ENCODE data around the gene IL22RA2.
"Not testable (repeated sequence)": the region's sequence is repeated elsewhere in the genome, so short reads cannot be mapped to it uniquely, and the experiment has no call there.

IL22RA2 gene

GRCh38 chr6:137117581-137117980 is 55.9 kb downstream of the IL22RA2 start:
- TF ChIP-seq CTCF (IDR thresholded peaks at IDR 0.05; ENCODE audit: insufficient read depth, low read depth, low read length, missing control alignments) = no peak
- no peak for DNase-seq (ENCODE audit: low read depth)
- H3K4me3 ChIP-seq (ENCODE audit: low read depth, low read length) = no peak overlapping the region

DNA sequence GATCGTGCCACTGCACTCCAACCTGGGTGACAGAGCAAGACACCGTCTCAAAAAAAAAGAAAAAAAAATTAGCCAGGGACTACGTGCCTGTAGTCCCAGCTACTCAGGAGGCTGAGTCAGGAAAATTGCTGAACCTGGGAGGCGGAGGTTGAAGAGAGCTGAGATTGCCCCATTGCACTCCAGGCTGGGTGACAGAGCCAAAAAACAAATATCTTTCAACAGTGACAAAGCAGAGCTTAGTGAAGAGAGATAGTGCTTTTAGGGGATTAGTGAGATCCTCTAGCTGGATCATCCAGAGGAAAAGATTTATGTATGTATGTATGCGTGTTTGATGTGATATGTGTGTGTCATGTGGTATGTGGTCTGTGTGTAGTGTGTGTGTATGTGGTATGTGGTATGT is 56.6 kb downstream of the IL22RA2 start:
- no peak for DNase-seq (ENCODE audit: low read depth)
- no peak for TF ChIP-seq CTCF (IDR thresholded peaks at IDR 0.05; ENCODE audit: insufficient read depth, low read depth, low read length, missing control alignments)
- H3K4me3 ChIP-seq (ENCODE audit: low read depth, low read length) = no peak overlapping the region

- DNase-seq (ENCODE audit: low read depth) = no peak
- H3K4me3 ChIP-seq (ENCODE audit: low read depth, low read length) = no peak overlapping the region
- TF ChIP-seq CTCF (IDR thresholded peaks at IDR 0.05; ENCODE audit: insufficient read depth, low read depth, low read length, missing control alignments) = no peak
Measured at GRCh38 chr6:137115658-137116057, 57.8 kb downstream of the IL22RA2 start.

- TF ChIP-seq CTCF (IDR thresholded peaks at IDR 0.05; ENCODE audit: insufficient read depth, low read depth, low read length, missing control alignments) = no peak
- DNase-seq (ENCODE audit: low read depth) = no peak
Measured at GRCh38 chr6:137112067-137112355, 61.4 kb downstream of the IL22RA2 start.

GRCh38 chr6:137111296-137112066 is 62.0 kb downstream of the IL22RA2 start:
- no peak overlapping the region for H3K4me3 ChIP-seq (ENCODE audit: low read depth, low read length)
- DNase-seq (ENCODE audit: low read depth) = no peak
- no peak for TF ChIP-seq CTCF (IDR thresholded peaks at IDR 0.05; ENCODE audit: insufficient read depth, low read depth, low read length, missing control alignments)

More at GRCh38 chr6:137112067-137112355, 61.4 kb downstream of the IL22RA2 start:
- no peak overlapping the region for H3K4me3 ChIP-seq (ENCODE audit: low read depth, low read length)

- H3K4me3 ChIP-seq (ENCODE audit: low read depth, low read length) = no peak overlapping the region
- DNase-seq (ENCODE audit: low read depth) = peak; percentile 30
- TF ChIP-seq CTCF (IDR thresholded peaks at IDR 0.05; ENCODE audit: insufficient read depth, low read depth, low read length, missing control alignments) = no peak
Measured at GRCh38 chr6:137107767-137108105, 65.7 kb downstream of the IL22RA2 start.

DNA sequence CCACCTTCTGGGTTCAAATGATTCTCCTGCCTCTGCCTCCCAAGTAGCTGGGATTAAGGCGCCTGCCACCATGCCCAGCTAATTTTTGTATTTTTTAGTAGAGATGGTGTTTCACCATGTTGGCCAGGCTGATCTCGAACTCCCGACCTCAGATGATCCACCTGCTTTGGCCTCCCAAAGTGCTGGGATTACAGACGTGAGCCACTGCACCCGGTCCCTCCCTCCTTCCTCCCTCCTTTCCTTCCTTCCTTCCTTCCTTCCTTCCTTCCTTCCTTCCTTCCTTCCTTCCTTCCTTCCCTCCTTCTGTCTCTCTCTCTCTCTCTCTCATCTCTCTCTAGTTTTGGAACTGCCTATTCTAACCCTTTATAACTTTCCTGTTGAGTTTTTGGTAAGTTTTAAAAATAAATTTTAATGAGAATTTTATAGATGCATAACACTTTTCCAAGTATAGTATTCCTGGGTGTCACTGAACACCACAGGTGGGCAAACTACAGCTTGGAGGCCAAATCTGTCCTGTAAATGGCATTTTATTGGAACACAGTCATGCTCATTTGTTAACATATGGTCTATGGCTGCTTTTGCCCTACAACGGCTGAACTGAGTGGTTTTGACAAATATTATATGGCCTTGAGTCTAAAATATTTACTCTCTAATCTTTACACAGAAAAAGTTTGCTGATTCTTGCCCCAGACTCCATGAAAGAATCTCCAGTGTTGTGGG is 66.2 kb downstream of the IL22RA2 start:
- H3K4me3 ChIP-seq (ENCODE audit: low read depth, low read length); DNase-seq (ENCODE audit: low read depth): not testable (repeated sequence)
